ENCODE results near the gene FRMD6. TPM values are rescaled to one million over a fixed set of nuclear protein-coding genes. Genes with fewer than 3 reads are reported as not detected.

FRMD6 gene
- total RNA-seq, 1 donor from 2014 or later, result 24.4 TPM

- Histone ChIP-seq H3K79me2 (ENCODE audit: low read depth) (peaks cover 54% of the 10 kb centered on the region), H3K4me2 (peak overlapping the region; percentile 88), H4K20me1 (ENCODE audit: low read depth) (no peaks in the 10 kb centered on the region), H3K9ac (peak overlapping the region; percentile 47), H3F3A (ENCODE audit: low read depth) (peaks cover 34% of the 10 kb centered on the region), H3K9me3 (ENCODE audit: low read depth) (no peaks in the 10 kb centered on the region), H3K36me3 (no peaks in the 10 kb centered on the region), H3K27me3 (no peaks in the 10 kb centered on the region), H3K4me3 (peak overlapping the region; percentile 80), H2AFZ (replicated peaks) (peak overlapping the region; percentile 64), H3K27ac (peak overlapping the region; percentile 81), H3K4me1 (peaks cover 23% of the 10 kb centered on the region)
- H3K9me3 Mint-ChIP-seq, result no peaks in the 10 kb centered on the region
- peak overlapping the region; percentile 85 for H3K27ac Mint-ChIP-seq
- peaks cover 2% of the 10 kb centered on the region for H3K27me3 Mint-ChIP-seq (ENCODE audit: insufficient read depth, low read depth)
- peaks cover 31% of the 10 kb centered on the region for H3K4me1 Mint-ChIP-seq
- TF ChIP-seq EZH2phosphoT487 (IDR thresholded peaks at IDR 0.05) (no peak), CTCF (IDR thresholded peaks at IDR 0.05) (peak; percentile 2)
- H3K4me3 Mint-ChIP-seq, result peak overlapping the region; percentile 98
- peak; percentile 73 for DNase-seq (ENCODE audit: low spot score)
- H3K36me3 Mint-ChIP-seq, result peaks cover 5% of the 10 kb centered on the region
Observed at GRCh38 chr14:51652168-51653078, 713 bp downstream of the FRMD6 start.

GRCh38 chr14:51653079-51653774 lies 1.5 kb downstream of the FRMD6 start:
- Mint-ChIP-seq H3K9me3 (no peaks in the 10 kb centered on the region), H3K36me3 (peaks cover 5% of the 10 kb centered on the region), H3K27ac (peak overlapping the region; percentile 85), H3K27me3 (ENCODE audit: insufficient read depth, low read depth) (peaks cover 2% of the 10 kb centered on the region), H3K4me1 (peaks cover 29% of the 10 kb centered on the region), H3K4me3 (peak overlapping the region; percentile 98)
- DNase-seq (ENCODE audit: low spot score), result peak; percentile 53
- Histone ChIP-seq H2AFZ (replicated peaks) (peak overlapping the region; percentile 64), H3K36me3 (no peaks in the 10 kb centered on the region), H3K27ac (no peak overlapping the region), H3F3A (ENCODE audit: low read depth) (peaks cover 34% of the 10 kb centered on the region), H4K20me1 (ENCODE audit: low read depth) (no peaks in the 10 kb centered on the region), H3K9ac (peak overlapping the region; percentile 47), H3K4me3 (peak overlapping the region; percentile 80), H3K27me3 (no peaks in the 10 kb centered on the region), H3K4me1 (peaks cover 23% of the 10 kb centered on the region), H3K9me3 (ENCODE audit: low read depth) (no peaks in the 10 kb centered on the region), H3K79me2 (ENCODE audit: low read depth) (peaks cover 59% of the 10 kb centered on the region), H3K4me2 (peak overlapping the region; percentile 88)
- peak; percentile 22 for TF ChIP-seq CTCF (IDR thresholded peaks at IDR 0.05)
- no peak for TF ChIP-seq EZH2 (IDR thresholded peaks at IDR 0.05)

- Histone ChIP-seq H3F3A (ENCODE audit: low read depth) (peaks cover 34% of the 10 kb centered on the region), H3K27ac (no peak overlapping the region), H3K4me1 (peaks cover 23% of the 10 kb centered on the region), H3K9ac (peak overlapping the region; percentile 36), H3K36me3 (no peaks in the 10 kb centered on the region), H3K79me2 (ENCODE audit: low read depth) (peaks cover 65% of the 10 kb centered on the region), H3K4me3 (peak overlapping the region; percentile 80), H3K27me3 (no peaks in the 10 kb centered on the region), H3K9me3 (ENCODE audit: low read depth) (no peaks in the 10 kb centered on the region), H3K4me2 (peak overlapping the region; percentile 88), H4K20me1 (ENCODE audit: low read depth) (no peaks in the 10 kb centered on the region), H2AFZ (replicated peaks) (no peak overlapping the region)
- no peak for DNase-seq (ENCODE audit: low spot score)
- TF ChIP-seq EZH2phosphoT487 (IDR thresholded peaks at IDR 0.05) (no peak), EZH2 (IDR thresholded peaks at IDR 0.05) (no peak), CTCF (IDR thresholded peaks at IDR 0.05) (no peak)
- peaks cover 27% of the 10 kb centered on the region for H3K4me1 Mint-ChIP-seq
- peak overlapping the region; percentile 98 for H3K4me3 Mint-ChIP-seq
- peaks cover 6% of the 10 kb centered on the region for H3K36me3 Mint-ChIP-seq
- H3K27ac Mint-ChIP-seq, result no peak overlapping the region
- H3K27me3 Mint-ChIP-seq (ENCODE audit: insufficient read depth, low read depth), result peaks cover 2% of the 10 kb centered on the region
- no peaks in the 10 kb centered on the region for H3K9me3 Mint-ChIP-seq
Observed at GRCh38 chr14:51653775-51654532, 2.2 kb downstream of the FRMD6 start.

Data from neural progenitor cell (in vitro differentiated cells).